ENCODE results near the gene WBP2NL.
A peak's percentile ranks its signal among the peaks of the same experiment; 100 is the strongest.
"Not testable (repeated sequence)": the region's sequence is repeated elsewhere in the genome, so short reads cannot be mapped to it uniquely, and the experiment has no call there.

Gene WBP2NL, protein sequence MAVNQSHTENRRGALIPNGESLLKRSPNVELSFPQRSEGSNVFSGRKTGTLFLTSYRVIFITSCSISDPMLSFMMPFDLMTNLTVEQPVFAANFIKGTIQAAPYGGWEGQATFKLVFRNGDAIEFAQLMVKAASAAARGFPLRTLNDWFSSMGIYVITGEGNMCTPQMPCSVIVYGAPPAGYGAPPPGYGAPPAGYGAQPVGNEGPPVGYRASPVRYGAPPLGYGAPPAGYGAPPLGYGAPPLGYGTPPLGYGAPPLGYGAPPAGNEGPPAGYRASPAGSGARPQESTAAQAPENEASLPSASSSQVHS

DNA sequence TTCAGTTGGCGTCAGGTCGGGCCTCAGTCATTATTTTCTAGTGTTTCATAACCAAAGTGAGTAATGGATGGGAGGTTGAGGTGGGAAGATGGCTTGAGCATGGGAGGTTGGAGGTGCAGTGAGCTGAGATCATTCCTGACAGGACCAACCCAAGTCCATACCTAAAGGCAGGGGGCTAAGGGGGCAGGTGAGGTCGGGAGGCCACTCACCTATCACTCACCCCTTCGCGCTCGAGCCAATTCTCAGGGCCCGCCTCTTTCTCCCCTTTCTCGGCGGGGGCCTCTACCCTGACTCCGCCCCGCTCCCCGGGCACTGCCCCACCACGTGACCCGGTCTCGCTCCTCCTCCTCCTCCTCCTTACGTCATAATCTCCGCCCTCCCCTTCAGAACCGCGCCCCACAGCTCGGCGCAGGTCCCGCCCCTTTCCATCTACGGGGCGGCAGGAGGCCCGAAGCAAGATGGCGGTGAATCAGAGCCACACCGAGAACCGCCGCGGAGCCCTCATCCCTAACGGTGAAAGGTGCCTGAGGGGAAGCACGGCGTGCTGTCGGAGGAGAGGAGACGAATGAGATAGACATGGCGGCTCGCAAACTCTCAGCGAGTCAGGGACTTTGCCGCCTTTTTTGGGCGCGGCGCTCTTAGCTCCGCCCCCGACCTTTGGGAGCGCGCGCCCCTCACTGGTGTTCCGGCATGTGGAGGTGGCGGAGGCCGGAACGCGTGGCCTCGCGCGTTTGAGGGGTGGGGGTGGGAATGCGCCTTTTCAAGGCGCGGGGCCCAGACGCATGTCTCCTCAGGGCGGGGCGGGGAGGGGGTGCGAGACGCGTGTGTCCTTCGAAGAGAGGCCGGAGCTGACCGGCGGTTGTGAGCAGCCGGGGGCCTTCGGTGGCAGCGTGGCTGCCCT lies at the start of gene WBP2NL:
TSS of gene WBP2NL (plus strand) at position 428 of the 901 bp plus-strand sequence. CDS start at position 459, 31 bp downstream.
- in situ Hi-C loops (cut with HindIII; ENCODE audit: low sequenced_read_pairs): no loop called here
- TF ChIP-seq, protein P1, sequence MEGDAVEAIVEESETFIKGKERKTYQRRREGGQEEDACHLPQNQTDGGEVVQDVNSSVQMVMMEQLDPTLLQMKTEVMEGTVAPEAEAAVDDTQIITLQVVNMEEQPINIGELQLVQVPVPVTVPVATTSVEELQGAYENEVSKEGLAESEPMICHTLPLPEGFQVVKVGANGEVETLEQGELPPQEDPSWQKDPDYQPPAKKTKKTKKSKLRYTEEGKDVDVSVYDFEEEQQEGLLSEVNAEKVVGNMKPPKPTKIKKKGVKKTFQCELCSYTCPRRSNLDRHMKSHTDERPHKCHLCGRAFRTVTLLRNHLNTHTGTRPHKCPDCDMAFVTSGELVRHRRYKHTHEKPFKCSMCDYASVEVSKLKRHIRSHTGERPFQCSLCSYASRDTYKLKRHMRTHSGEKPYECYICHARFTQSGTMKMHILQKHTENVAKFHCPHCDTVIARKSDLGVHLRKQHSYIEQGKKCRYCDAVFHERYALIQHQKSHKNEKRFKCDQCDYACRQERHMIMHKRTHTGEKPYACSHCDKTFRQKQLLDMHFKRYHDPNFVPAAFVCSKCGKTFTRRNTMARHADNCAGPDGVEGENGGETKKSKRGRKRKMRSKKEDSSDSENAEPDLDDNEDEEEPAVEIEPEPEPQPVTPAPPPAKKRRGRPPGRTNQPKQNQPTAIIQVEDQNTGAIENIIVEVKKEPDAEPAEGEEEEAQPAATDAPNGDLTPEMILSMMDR (IDR thresholded peaks at IDR 0.05; ENCODE audit: low read depth, low read length): no peak
- peak within 1 kb of the TSS; percentile 44 for H3K4me3 ChIP-seq (ENCODE audit: low read depth, low read length)
- DNase-seq (ENCODE audit: low read depth, low spot score): peak; percentile 80

DNA sequence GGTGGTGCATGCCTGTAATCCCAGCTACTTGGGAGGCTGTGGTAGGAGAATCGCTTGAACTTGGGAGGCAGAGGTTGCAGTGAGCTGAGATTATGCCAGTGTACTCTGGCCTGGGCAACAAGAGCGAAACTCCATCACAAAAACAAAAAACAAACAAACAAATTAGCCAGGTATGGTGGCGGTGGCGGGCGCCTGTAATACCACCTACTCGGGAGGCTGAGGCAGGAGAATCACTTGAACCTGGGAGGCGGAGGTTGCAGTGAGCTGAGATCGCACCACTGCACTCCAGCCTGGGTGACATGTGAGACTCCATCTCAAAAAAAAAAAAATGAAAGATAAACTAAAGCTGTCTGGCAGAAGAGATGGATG lies 49.7 kb upstream of the WBP2NL start:
- H3K4me3 ChIP-seq (ENCODE audit: low read depth, low read length); DNase-seq (ENCODE audit: low read depth, low spot score); in situ Hi-C loops (cut with HindIII; ENCODE audit: low sequenced_read_pairs): not testable (repeated sequence)

DNA sequence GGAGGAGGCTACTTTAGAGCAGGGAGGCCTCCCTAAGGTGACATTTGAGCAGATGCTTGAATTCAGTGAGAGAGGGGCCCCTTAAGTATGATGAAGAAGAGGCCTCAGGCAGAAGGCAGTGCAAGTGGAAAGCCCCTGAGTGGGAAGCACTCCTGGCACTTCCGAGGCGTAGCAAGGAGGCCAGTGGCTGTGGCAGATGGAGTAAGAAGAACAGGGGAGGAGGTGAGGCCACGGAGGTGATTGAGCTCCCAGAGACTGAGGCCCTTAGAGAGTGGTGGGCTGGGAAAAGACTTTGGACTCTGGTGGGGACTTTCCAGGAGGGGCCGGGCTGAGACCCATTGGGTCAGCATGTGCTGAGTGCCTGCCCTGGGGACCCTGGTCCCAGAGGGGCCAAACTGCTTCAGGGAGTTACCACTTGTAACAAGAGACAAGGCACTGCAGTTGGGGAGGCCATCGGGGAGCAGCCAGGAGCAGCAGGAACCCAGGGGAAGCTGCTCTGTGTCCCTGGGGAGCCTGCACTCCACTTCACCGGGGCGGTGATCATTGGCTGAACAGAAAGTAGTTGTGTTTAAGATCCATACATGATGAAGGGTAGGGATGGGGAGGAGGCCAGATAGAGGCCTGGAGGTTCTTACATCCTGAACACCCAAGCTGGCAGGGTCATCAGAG lies 49.2 kb upstream of the WBP2NL start:
- TF ChIP-seq, protein P1 (IDR thresholded peaks at IDR 0.05; ENCODE audit: low read depth, low read length): no peak
- in situ Hi-C loops (cut with HindIII; ENCODE audit: low sequenced_read_pairs): no loop called here
- H3K4me3 ChIP-seq (ENCODE audit: low read depth, low read length): no peak overlapping the region
- no peak for DNase-seq (ENCODE audit: low read depth, low spot score)

DNA sequence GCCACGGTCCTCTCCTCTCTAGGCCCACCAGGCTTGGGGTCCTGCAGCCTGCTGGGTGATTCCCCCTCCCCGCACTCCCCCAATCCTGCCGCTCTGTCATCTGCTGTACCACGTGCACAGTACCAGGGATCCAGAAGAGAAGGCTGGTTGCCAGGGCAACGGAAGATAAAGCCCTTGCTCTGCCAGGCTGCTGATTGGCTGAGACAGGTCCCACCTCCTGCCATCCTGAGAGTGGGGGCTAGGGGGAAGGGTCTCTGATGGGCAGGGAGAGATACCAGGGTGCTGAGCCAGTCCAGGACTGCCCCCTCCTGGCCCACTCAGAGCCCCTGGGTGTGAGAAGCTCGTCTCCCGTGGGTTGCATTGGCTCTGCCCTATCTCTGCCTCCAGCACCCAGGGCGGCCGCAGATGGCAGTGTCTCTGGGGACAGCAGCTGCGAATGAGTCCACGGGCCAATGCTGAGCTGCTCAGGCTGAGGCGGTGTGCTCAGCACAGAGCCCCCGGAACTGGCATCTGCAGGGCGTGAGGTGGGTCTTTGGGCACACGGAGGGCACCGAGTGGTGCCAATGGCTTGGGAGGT lies 46.6 kb upstream of the WBP2NL start, which contains the start of gene SMIM45:
TSS of gene SMIM45 (plus strand) at position 253 of the 577 bp plus-strand sequence.
- no peak for DNase-seq (ENCODE audit: low read depth, low spot score)
- in situ Hi-C loops (cut with HindIII; ENCODE audit: low sequenced_read_pairs): no loop called here
- no peak within 1 kb of the TSS for H3K4me3 ChIP-seq (ENCODE audit: low read depth, low read length)
- TF ChIP-seq, protein P1 (IDR thresholded peaks at IDR 0.05; ENCODE audit: low read depth, low read length): no peak

DNA sequence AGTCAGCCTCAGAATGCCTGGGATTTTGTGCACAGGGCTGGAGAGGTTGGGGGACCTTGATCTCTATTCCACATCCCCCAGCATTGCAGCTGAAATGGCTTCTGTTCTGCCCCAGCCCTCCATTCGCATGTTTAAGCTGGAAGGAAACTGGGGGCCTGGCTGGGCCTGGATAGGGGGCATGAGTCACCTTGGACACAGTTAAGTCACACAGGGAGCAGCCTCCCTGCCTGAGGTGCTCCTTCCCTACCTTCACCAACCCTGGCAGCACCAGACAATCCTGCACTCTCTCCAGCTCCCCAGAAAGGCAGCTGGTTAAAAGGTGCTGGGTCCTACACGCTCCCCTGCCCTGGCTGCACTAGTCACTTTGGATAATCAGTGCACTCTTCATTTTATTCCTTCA lies 45.9 kb upstream of the WBP2NL start:
- in situ Hi-C loops (cut with HindIII; ENCODE audit: low sequenced_read_pairs): no loop called here
- TF ChIP-seq, protein P1 (IDR thresholded peaks at IDR 0.05; ENCODE audit: low read depth, low read length): no peak
- DNase-seq (ENCODE audit: low read depth, low spot score): no peak
- H3K4me3 ChIP-seq (ENCODE audit: low read depth, low read length): no peak overlapping the region

DNA sequence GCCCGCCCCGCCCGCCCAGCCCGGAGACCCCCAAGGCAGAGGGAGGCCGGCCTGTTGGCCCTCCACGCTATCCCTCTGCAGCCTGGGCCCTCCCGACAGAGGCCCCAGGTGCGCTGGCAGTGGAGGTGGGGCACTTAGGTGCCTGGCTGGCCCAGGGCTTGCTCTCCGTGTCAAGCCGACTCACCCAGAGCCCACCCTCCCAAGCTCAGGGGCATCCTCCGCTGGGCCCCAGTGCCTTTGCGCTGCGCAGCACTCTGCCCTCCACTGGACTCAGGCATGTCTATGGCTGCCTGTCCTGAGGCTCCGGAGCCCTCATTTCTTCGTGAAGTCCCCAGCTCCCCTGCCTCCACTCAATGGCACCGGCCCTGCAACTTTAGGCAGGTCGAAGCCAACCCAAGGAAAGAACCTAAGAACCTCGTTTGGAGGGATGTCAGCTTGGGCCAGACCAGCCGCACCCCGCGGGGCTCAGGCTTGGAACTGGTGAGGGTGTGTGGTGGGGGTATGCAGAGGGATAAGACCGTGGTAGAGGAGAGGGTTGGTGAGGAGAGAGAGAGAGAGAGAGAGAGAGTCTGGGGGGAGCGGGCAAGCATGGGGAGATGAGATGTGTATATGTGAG lies 40.5 kb upstream of the WBP2NL start:
- H3K4me3 ChIP-seq (ENCODE audit: low read depth, low read length): no peak overlapping the region
- TF ChIP-seq, protein P1 (IDR thresholded peaks at IDR 0.05; ENCODE audit: low read depth, low read length): no peak
- in situ Hi-C loops (cut with HindIII; ENCODE audit: low sequenced_read_pairs): no loop called here
- DNase-seq (ENCODE audit: low read depth, low spot score): no peak

Data from astrocyte of the spinal cord (primary cell).